H1 (cell line): ENCODE data around the gene FGF1. TPM values are rescaled to one million over a fixed set of nuclear protein-coding genes. Genes with fewer than 3 reads are reported as not detected.

ENCODE experiments used
- BACH1 ChIP-seq: IDR thresholded peaks from 2 replicates; pipeline ENCODE4 v1.6.1; 2012; ENCODE audit warnings: low read length, improper control_type of control experiment
- EP300 ChIP-seq, 2 experiments: IDR thresholded peaks; 1 replicate in 1 of 2; 2 replicates in 1 of 2; pipeline ENCODE4 v1.6.1; 2011 to 2012; ENCODE audit warnings: low read depth in 2 of 2, low read length in 2 of 2, mild to moderate bottlenecking in 2 of 2, borderline replicate concordance in 1 of 2, inconsistent platforms in 1 of 2, moderate library complexity in 1 of 2
- RFX5 ChIP-seq: IDR thresholded peaks from 2 replicates; pipeline ENCODE4 v1.6.1; 2011; ENCODE audit warnings: low read depth, low read length, improper control_type of control experiment, borderline replicate concordance
- polyA plus RNA-seq, 7 experiments: library from polyadenylated mRNA; depleted of rRNA in 3 of 7; stranded (reverse) in 5 of 7; unstranded in 2 of 7; fragments of >200 nt in 5 of 7; fragments of 200-250 nt in 2 of 7; gene quantifications; 1 replicate in 5 of 7; 2 replicates in 1 of 7; 4 replicates in 1 of 7; pipeline versions ENCODE4 v1.2.1 to v1.2.3, GENCODE V29; 2011 to 2013; ENCODE audit warnings: missing spikeins in 2 of 7, mixed read lengths in 2 of 7
- total RNA-seq: library from RNA; stranded (reverse); fragmentation: NEBNext Ultra II Directional; extraction: Animal tissue kit (Norgen Biotek cat#: 25700); gene quantifications from 2 replicates; pipeline ENCODE4 v1.2.1, GENCODE V29; 2021
- TF ChIP-seq, protein P1 (sequence below): IDR thresholded peaks from 2 replicates; pipeline ENCODE4 v1.6.1; 2011; ENCODE audit warnings: low read length, improper control_type of control experiment

FGF1 gene
- total and polyA plus RNA-seq, 2 of the 8 experiments (the other 6 are each of a cell fraction or from before 2014, with no cell fraction given) = 0.30 to 0.50 TPM

DNA sequence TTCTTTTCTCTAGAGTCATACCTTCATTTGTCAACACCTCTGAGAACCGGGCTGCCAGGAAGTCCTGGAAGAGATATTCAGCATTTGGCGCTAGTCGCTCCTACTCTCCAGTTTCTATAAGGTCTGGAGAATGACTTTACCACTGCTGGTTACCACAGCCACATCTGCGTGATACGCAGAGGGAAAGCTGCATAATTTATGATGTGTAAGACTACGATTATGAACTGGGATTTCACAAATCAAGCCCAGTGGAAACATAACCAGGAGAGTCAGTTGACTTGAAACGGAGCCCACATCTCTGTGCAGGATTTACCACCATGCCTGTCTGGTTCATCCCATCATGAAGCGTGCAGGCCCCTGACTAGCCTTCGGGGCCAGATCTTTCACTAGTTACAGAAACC, 72.6 kb downstream of the FGF1 start (continued):
- TF ChIP-seq, protein P1, sequence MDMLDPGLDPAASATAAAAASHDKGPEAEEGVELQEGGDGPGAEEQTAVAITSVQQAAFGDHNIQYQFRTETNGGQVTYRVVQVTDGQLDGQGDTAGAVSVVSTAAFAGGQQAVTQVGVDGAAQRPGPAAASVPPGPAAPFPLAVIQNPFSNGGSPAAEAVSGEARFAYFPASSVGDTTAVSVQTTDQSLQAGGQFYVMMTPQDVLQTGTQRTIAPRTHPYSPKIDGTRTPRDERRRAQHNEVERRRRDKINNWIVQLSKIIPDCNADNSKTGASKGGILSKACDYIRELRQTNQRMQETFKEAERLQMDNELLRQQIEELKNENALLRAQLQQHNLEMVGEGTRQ = no peak
- TF ChIP-seq BACH1 (no peak), EP300 (IDR thresholded peaks at IDR 0.05; ENCODE audit: borderline replicate concordance in 1 of 2, low read depth in 2 of 2, low read length in 2 of 2) (no peak), RFX5 (no peak)
